Mucosa of rectum (tissue), 2 donors: Measurements from ENCODE around the gene NOP10.

Experiments used
- H3K27ac ChIP-seq, 2 donors: one replicate each; pipeline ENCODE4 v1.7.0; 2013; ENCODE audit warnings: inconsistent platforms in 2 of 2, low read depth in 2 of 2, low read length in 2 of 2
- H3K27me3 ChIP-seq, 2 donors: one replicate each; pipeline ENCODE4 v1.7.0; 2013; ENCODE audit warnings: low read length in 2 of 2; ENCODE audit not compliant: control insufficient read depth in 2 of 2, insufficient read depth in 2 of 2
- H3K36me3 ChIP-seq, 2 donors: one replicate each; pipeline ENCODE4 v1.7.0; 2013; ENCODE audit warnings: low read length in 2 of 2; ENCODE audit not compliant: control insufficient read depth in 2 of 2, insufficient read depth in 2 of 2
- H3K4me1 ChIP-seq, 2 donors: one replicate each; pipeline ENCODE4 v1.7.0; 2013; ENCODE audit warnings: low read length in 2 of 2, mild to moderate bottlenecking in 1 of 2; ENCODE audit not compliant: control insufficient read depth in 2 of 2, insufficient read depth in 2 of 2
- H3K4me3 ChIP-seq, 2 donors: one replicate each; pipeline ENCODE4 v1.7.0; 2013; ENCODE audit warnings: low read length in 2 of 2
- H3K9ac ChIP-seq, 2 donors: one replicate each; pipeline ENCODE4 v1.7.0; 2013; ENCODE audit warnings: low read length in 2 of 2, low read depth in 1 of 2, mild to moderate bottlenecking in 1 of 2
- H3K9me3 ChIP-seq, 2 donors: one replicate each; pipeline ENCODE4 v1.7.0; 2013; ENCODE audit warnings: low read length in 2 of 2; ENCODE audit not compliant: control insufficient read depth in 2 of 2
- donor health status: healthy.
- donor health status: Normal muscosa, but diverticular disease.

The NOP10 gene

GRCh38 chr15:34314491-34315490 lies 28.1 kb downstream of the NOP10 start:
- H3K9me3 ChIP-seq: no peaks in the 10 kb centered on the region
- H3K36me3 ChIP-seq: no peaks in the 10 kb centered on the region
- no peak overlapping the region for H3K4me3 ChIP-seq
- no peaks in the 10 kb centered on the region for H3K27me3 ChIP-seq
- H3K4me1 ChIP-seq: peaks cover 4 to 11% of the 10 kb centered on the region in 2 donors
- H3K9ac ChIP-seq: no peak overlapping the region
- no peak overlapping the region for H3K27ac ChIP-seq

- Histone ChIP-seq H3K27me3 (no peaks in the 10 kb centered on the region), H3K36me3 (no peaks in the 10 kb centered on the region), H3K9ac (no peak overlapping the region), H3K27ac (no peak overlapping the region), H3K4me3 (no peak overlapping the region), H3K9me3 (no peaks in the 10 kb centered on the region), H3K4me1 (peaks cover 0 to 2% of the 10 kb centered on the region in 2 donors)
Observed at GRCh38 chr15:34311563-34311962, 31.4 kb downstream of the NOP10 start.

GRCh38 chr15:34304613-34305012 lies 38.3 kb downstream of the NOP10 start:
- no peak overlapping the region for H3K9ac ChIP-seq
- no peak overlapping the region for H3K27ac ChIP-seq
- no peaks in the 10 kb centered on the region for H3K36me3 ChIP-seq
- H3K4me1 ChIP-seq: no peaks in the 10 kb centered on the region
- no peaks in the 10 kb centered on the region for H3K9me3 ChIP-seq
- H3K4me3 ChIP-seq: no peak overlapping the region
- no peaks in the 10 kb centered on the region for H3K27me3 ChIP-seq

- no peaks in the 10 kb centered on the region for H3K27me3 ChIP-seq
Observed at GRCh38 chr15:34301058-34301457, 41.9 kb downstream of the NOP10 start.

GRCh38 chr15:34297059-34297458 lies 45.9 kb downstream of the NOP10 start:
- Histone ChIP-seq H3K27ac (no peak overlapping the region), H3K27me3 (no peaks in the 10 kb centered on the region), H3K36me3 (peaks cover 0 to 4% of the 10 kb centered on the region in 2 donors), H3K9ac (no peak overlapping the region), H3K4me1 (no peaks in the 10 kb centered on the region), H3K9me3 (no peaks in the 10 kb centered on the region), H3K4me3 (no peak overlapping the region)

More at GRCh38 chr15:34301058-34301457, 41.9 kb downstream of the NOP10 start:
- H3K27ac ChIP-seq: no peak overlapping the region
- H3K4me1 ChIP-seq: no peaks in the 10 kb centered on the region
- H3K9me3 ChIP-seq: no peaks in the 10 kb centered on the region
- H3K9ac ChIP-seq: no peak overlapping the region
- H3K4me3 ChIP-seq: no peak overlapping the region
- no peaks in the 10 kb centered on the region for H3K36me3 ChIP-seq

GRCh38 chr15:34292621-34293020 lies 50.3 kb downstream of the NOP10 start:
- Histone ChIP-seq H3K27ac (no peak overlapping the region), H3K36me3 (peaks cover 0 to 4% of the 10 kb centered on the region in 2 donors), H3K4me1 (no peaks in the 10 kb centered on the region), H3K27me3 (no peaks in the 10 kb centered on the region), H3K9me3 (no peaks in the 10 kb centered on the region), H3K4me3 (no peak overlapping the region), H3K9ac (no peak overlapping the region)
